ENCODE data around the gene ZBTB7B.

- no peak for TF ChIP-seq CTCF (conservative IDR thresholded peaks at IDR 0.05 in 1 of 2, IDR thresholded peaks at IDR 0.05 in 1 of 2; ENCODE audit: extremely low read depth in 1 of 2, insufficient read depth in 1 of 2, low read depth in 1 of 2, low read length in 2 of 2)
- TF ChIP-seq EZH2 (IDR thresholded peaks at IDR 0.05; ENCODE audit: borderline replicate concordance, low read length): no peak
Measured at GRCh38 chr1:154988058-154988954, 14.3 kb upstream of the ZBTB7B start.
